A673 (cell line): ENCODE data around the gene ABTB1. TPM values are rescaled to one million over a fixed set of nuclear protein-coding genes. Genes with fewer than 3 reads are reported as not detected.

Source experiments
- BruUV-seq: library from RNA; stranded (reverse); fragments of 400-500 nt; replicated peaks from 2 replicates; lab custom pipeline; 2021; lab: Mats Ljungman, UMichigan
- CTCF ChIA-PET: fragments of 300-600 bp; sonication (Branson Sonifier 250); formaldehyde crosslinking; loops from one replicate; lab custom pipeline; 2022; ENCODE audit warnings: antibody characterized with exemption; lab: Charles Lee
- POLR2A ChIA-PET: fragments of 300-600 bp; sonication (Branson Sonifier 250); formaldehyde crosslinking; loops from one replicate; lab custom pipeline; 2022; ENCODE audit warnings: antibody characterized with exemption; ENCODE audit not compliant: low non-redundant PET; lab: Charles Lee
- DNase-seq: peaks from one replicate; pipeline ENCODE4 v3.0.0-alpha.2; 2015; ENCODE audit warnings: low spot score
- H3K27ac ChIP-seq: fragments of 200-600 bp; sonication (generic); 2 replicates; pipeline ENCODE4 v1.5.1; 2016; ENCODE audit warnings: mixed run types, low read depth, mild to moderate bottlenecking, mixed read lengths, antibody characterized with exemption, low read length; ENCODE audit not compliant: poor library complexity, severe bottlenecking
- H3K27me3 ChIP-seq: fragments of 200-600 bp; sonication (generic); replicated peaks from 2 replicates; pipeline ENCODE4 v1.6.1; 2017; ENCODE audit warnings: mixed run types, low read depth, mild to moderate bottlenecking, mixed read lengths, antibody characterized with exemption, low read length; ENCODE audit not compliant: insufficient read depth, poor library complexity
- H3K36me3 ChIP-seq: fragments of 200-600 bp; sonication (generic); 2 replicates; pipeline ENCODE4 v1.6.1; 2016; ENCODE audit warnings: mixed run types, mild to moderate bottlenecking, mixed read lengths, antibody characterized with exemption, low read length; ENCODE audit not compliant: insufficient read depth, poor library complexity, severe bottlenecking
- H3K4me1 ChIP-seq: fragments of 200-600 bp; sonication (generic); 2 replicates; pipeline ENCODE4 v1.6.1; 2017; ENCODE audit warnings: mixed run types, mild to moderate bottlenecking, mixed read lengths, antibody characterized with exemption, low read length; ENCODE audit not compliant: insufficient read depth, poor library complexity, severe bottlenecking
- H3K4me3 ChIP-seq: fragments of 200-600 bp; sonication (generic); 2 replicates; pipeline ENCODE4 v1.5.1; 2016; ENCODE audit warnings: low read depth, mixed run types, mild to moderate bottlenecking, mixed read lengths, low read length; ENCODE audit not compliant: poor library complexity, severe bottlenecking
- H3K9me3 ChIP-seq: fragments of 200-600 bp; sonication (generic); 2 replicates; pipeline ENCODE4 v1.6.1; 2016; ENCODE audit warnings: mixed run types, low read depth, mild to moderate bottlenecking, mixed read lengths, antibody characterized with exemption, low read length; ENCODE audit not compliant: poor library complexity, severe bottlenecking
- CTCF ChIP-seq: fragments of 300-800, 200-600 bp; sonication (generic); conservative IDR thresholded peaks from 2 replicates; pipeline ENCODE4 v1.5.1; 2017; ENCODE audit warnings: low read depth, mild to moderate bottlenecking, antibody characterized with exemption, low read length, moderate library complexity, mixed read lengths
- EZH2 ChIP-seq: fragments of 200-600 bp; sonication (generic); IDR thresholded peaks from 2 replicates; pipeline ENCODE4 v1.6.1; 2017; ENCODE audit warnings: borderline replicate concordance, low read depth, mild to moderate bottlenecking, mixed read lengths, antibody characterized with exemption, low read length; ENCODE audit not compliant: poor library complexity, severe bottlenecking
- intact Hi-C: fragments of 100-400 bp; cut with micrococcal nuclease; formaldehyde crosslinking; loops from one replicate; pipeline ENCODE4 v1.10.0; 2022; ENCODE audit not compliant: unreplicated experiment
- total RNA-seq: library from RNA; stranded (reverse); gene quantifications from 2 replicates; pipeline ENCODE4 v1.2.3, GENCODE V29; 2021

The ABTB1 gene
- total RNA-seq, 1 experiment from 2014 or later: 2.6 TPM

DNA sequence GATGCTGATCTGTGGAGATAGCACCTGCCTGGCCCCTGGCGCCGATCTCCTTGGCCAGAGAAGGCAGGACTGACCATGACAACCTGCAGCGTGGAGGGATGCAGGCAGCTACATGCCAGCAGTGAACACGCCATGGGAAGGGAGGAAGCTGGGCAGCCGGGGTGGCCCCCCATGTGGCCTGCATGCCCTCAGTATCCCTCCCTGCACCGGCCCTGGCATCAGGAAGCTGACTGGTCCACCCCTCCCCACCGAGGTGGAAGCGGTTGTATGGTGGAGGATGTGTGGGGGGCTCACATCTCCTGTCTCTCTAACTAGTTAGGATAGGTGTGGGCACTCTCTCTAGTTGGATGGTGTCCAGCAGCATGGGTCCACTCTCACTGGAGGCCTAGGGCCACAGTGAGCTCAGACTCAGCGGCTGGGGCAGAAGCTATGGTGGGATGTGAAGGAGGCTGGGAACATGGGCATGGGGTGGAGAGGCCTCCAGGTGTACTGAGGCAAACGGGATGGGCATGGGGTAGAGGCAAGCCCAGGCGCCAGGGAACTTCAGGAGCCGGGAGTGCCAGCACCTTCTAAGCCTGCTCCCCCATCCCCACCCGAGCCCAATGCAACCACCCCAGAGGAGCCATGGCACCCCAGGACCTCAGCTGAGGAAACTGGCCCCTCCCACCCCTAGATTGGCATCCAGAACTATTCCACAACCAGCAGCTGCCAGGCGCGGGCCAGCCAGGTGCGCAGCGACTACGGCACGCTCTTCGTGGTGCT, 1.8 kb upstream of the ABTB1 start:
- no peaks in the 10 kb centered on the region for H3K36me3 ChIP-seq
- intact Hi-C loops: no loop called here
- ChIA-PET POLR2A (interaction anchor here (0.6 kb wide), 1 partner anchor 1606 kb away, joined by 7 read pairs; no protein-coding TSS in a partner anchor), CTCF (no interaction called here)
- DNase-seq: no peak
- TF ChIP-seq EZH2 (no peak), CTCF (no peak)
- H3K27ac ChIP-seq: no peak overlapping the region
- H3K27me3 ChIP-seq: no peaks in the 10 kb centered on the region
- H3K9me3 ChIP-seq: no peaks in the 10 kb centered on the region
- H3K4me3 ChIP-seq: peak overlapping the region; percentile 80
- BruUV-seq: no TSS peak
- H3K4me1 ChIP-seq: peaks cover 7% of the 10 kb centered on the region

DNA sequence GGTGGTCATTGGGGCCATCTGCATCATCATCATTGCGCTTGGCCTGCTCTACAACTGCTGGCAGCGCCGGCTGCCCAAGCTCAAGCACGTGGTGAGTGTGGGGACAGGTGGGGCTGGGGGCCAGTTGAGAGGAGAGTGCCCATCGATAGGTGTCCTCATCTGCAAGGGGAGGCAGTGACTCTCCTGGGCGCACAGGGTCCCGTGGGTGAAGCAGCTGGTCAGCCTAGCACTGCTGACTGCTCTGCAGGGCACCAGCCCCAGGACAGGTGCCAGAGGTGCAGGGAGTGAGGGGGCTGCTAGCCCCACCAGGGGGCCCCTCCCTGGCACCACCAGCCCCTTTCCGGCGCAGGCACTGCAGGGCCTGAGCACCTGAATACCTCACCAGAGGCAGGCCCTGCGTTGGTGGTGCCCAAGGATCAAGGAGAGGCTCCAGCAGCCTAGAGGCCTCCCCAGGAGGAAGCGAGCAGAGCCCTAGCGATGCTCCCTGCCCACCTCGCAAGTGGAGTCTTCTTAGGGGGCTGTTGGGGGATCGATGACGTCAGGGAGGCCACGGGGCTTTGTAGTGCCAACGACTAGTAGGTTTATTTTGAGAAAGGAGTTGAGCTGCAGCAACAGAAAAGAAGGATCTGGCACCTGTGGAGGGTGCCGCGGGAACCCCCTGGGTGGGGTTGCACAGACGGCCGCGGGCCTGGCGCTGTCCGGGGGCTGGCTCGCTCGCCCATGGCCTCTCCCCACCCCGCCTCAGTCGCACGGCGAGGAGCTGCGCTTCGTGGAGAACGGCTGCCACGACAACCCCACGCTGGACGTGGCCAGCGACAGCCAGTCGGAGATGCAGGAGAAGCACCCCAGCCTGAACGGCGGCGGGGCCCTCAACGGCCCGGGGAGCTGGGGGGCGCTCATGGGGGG, 976 bp upstream of the ABTB1 start:
- Histone ChIP-seq H3K36me3 (no peaks in the 10 kb centered on the region), H3K4me1 (peaks cover 7% of the 10 kb centered on the region), H3K27ac (peak overlapping the region; percentile 84), H3K9me3 (no peaks in the 10 kb centered on the region), H3K27me3 (no peaks in the 10 kb centered on the region), H3K4me3 (peak overlapping the region; percentile 80)
- TF ChIP-seq EZH2 (no peak), CTCF (no peak)
- BruUV-seq: no TSS peak
- CTCF ChIA-PET: no interaction called here
- peak; percentile 28 for DNase-seq
- POLR2A ChIA-PET: interaction anchor here (0.6 kb wide), 1 partner anchor 1605 kb away, joined by 7 read pairs; no protein-coding TSS in a partner anchor
- intact Hi-C loops: no loop called here

DNA sequence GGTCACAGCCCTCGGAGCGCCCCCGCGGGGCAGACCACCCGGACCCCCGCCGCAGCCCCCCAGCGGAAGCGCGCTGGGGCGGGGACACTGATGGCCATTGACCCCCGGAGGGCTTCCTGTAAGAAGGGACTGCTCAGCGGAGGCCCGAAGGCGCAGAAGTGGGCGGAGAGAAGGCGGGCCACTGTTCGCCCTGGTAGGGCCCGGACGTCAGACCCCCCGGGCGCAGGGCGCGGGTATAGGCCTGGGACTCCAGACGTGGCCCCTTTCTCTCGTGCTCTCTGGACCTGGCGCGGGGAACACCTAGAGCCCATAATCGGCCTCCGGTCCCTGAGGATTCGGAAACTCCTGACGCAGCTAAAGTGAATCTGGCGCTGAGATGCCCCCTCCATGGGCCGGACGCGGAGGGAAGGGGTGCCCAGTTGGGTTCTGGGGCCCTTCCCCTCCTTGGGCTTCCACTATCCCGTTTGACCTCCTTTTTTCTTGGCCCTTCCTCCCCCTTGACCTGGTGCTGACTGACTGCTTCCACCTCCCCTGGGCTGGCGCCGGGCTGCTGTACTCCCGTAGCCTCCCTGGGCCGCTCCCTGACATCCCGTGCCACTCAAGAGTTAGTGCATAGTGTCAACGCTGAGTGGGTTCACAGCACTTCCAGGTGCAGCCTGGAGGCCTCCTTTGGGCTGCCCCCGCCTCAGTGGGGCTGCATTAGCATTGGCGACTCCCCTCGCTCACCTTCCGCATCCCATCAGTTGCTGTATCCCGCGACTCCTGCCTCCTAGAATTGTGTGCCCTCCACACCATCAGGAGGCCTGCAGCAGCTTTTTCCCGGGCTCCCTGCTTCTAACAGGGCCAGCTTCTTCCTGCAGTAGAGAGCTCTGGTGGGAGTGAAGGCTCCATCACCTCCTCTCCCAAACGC, 694 bp downstream of the ABTB1 start:
- Histone ChIP-seq H3K27me3 (no peaks in the 10 kb centered on the region), H3K9me3 (no peaks in the 10 kb centered on the region), H3K4me1 (peaks cover 7% of the 10 kb centered on the region), H3K36me3 (no peaks in the 10 kb centered on the region), H3K27ac (peak overlapping the region; percentile 45), H3K4me3 (peak overlapping the region; percentile 80)
- DNase-seq: peak; percentile 56
- ChIA-PET POLR2A (no interaction called here), CTCF (no interaction called here)
- no TSS peak for BruUV-seq
- intact Hi-C loops: no loop called here
- TF ChIP-seq CTCF (no peak), EZH2 (no peak)
